ENCODE measurements around the gene ZSCAN9. TPM values are rescaled to one million over a fixed set of nuclear protein-coding genes. Genes with fewer than 3 reads are reported as not detected.

The ZSCAN9 gene
- total and polyA plus RNA-seq, 2 of the 13 experiments (the other 11 are each of a cell fraction or from before 2014, with no cell fraction given), result 14.6 to 17.8 TPM

DNA sequence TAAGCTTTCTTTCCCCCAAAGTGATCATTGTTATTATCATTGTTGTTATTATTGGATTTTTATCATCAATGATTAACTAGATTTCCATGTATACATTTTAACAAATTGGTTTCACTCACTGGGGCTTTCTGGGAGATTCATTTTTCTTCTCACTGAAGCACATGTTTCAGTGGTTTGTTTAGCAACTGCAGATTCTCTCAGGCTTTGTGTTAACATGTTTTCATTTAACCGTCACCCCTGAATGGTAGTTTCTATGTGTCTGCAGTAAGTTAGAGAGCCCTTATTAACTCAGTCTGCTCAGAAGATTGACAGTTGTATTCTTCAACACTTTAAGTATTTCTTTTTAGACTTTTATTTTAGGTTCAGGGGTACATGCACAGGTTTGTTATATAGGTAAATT is 14.6 kb downstream of the ZSCAN9 start (continued):
- TF ChIP-seq, protein P1, sequence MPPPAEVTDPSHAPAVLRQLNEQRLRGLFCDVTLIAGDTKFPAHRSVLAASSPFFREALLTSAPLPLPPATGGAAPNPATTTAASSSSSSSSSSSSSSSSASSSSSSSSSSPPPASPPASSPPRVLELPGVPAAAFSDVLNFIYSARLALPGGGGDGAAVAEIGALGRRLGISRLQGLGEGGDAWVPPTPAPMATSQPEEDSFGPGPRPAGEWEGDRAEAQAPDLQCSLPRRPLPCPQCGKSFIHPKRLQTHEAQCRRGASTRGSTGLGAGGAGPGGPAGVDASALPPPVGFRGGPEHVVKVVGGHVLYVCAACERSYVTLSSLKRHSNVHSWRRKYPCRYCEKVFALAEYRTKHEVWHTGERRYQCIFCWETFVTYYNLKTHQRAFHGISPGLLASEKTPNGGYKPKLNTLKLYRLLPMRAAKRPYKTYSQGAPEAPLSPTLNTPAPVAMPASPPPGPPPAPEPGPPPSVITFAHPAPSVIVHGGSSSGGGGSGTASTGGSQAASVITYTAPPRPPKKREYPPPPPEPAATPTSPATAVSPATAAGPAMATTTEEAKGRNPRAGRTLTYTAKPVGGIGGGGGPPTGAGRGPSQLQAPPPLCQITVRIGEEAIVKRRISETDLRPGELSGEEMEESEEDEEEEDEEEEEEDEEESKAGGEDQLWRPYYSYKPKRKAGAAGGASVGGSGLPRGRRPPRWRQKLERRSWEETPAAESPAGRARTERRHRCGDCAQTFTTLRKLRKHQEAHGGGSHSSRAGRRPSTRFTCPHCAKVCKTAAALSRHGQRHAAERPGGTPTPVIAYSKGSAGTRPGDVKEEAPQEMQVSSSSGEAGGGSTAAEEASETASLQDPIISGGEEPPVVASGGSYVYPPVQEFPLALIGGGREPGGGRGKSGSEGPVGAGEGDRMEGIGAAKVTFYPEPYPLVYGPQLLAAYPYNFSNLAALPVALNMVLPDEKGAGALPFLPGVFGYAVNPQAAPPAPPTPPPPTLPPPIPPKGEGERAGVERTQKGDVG (CRISPR knock-in tag; IDR thresholded peaks at IDR 0.05; ENCODE audit: borderline replicate concordance), result no peak

DNA sequence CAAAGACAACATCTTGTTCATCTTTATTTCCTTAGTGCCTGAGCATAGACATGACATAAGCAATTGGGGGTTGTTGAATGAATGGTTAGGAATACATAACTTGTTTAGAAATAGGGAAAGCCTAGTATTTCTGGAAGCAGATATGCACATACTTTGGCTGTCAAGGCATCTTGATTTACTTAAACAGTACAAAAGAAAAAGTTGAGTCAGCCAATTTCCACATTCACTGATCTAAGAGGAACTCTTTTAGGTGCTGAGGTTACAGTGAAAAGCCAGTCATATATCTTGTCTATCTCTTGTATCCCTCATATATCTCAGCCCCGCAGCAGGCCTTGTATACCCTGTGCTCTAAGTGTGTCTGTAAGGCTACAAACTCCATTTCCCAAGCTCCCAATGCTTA is 15.4 kb downstream of the ZSCAN9 start:
- DNase-seq (ENCODE audit: low spot score) (no peak), ATAC-seq (no peak), FAIRE-seq (no peak)
- 97% methylated on average over 1 of the region's 1 CpG for WGBS (ENCODE audit: low lambda C conversion rate)
- in situ Hi-C loops (cut with HindIII; ENCODE audit: extremely low pct_ligation_motif_present, low pct_unique_long_range_greater_than_20kb), result no loop called here
- H2AFZ ChIP-seq (ENCODE audit: low read length), result no peak overlapping the region
- H3K4me2 ChIP-seq (ENCODE audit: low read depth, low read length), result no peak overlapping the region
- H3K27ac ChIP-seq (ENCODE audit: extremely low read length, insufficient read depth, low read length), result no peak overlapping the region
- H3K27me3 ChIP-seq (ENCODE audit: control insufficient read depth in 1 of 2, insufficient read depth in 2 of 2, low read length in 2 of 2), result no peaks in the 10 kb centered on the region
- CTCF ChIA-PET (ENCODE audit: low intra/inter-chr PET ratio, low total read pairs), result no interaction called here
- no peaks in the 10 kb centered on the region for H3K79me2 ChIP-seq (ENCODE audit: insufficient read depth, low read length)
- H3K4me1 ChIP-seq (ENCODE audit: insufficient read depth, low read length), result no peaks in the 10 kb centered on the region
- H3K9me3 ChIP-seq (ENCODE audit: low read length), result no peaks in the 10 kb centered on the region
- BruUV-seq (replicated peaks), result no TSS peak
- no peaks in the 10 kb centered on the region for H4K20me1 ChIP-seq (ENCODE audit: insufficient read depth, low read length)
- no peak overlapping the region for H3K9ac ChIP-seq (ENCODE audit: insufficient read depth, low read depth, low read length)
- POLR2A ChIA-PET, result no interaction called here
- intact Hi-C loops (cut with micrococcal nuclease; ENCODE audit: unreplicated experiment), result no loop called here
- no peak overlapping the region for H3K4me3 ChIP-seq (replicated peaks in 1 of 3; ENCODE audit: insufficient read depth in 1 of 3, low read depth in 2 of 3, low read length in 3 of 3)
- peaks cover 4 to 10% of the 10 kb centered on the region in 2 experiments; a peak in 4 of 5 replicates for H3K36me3 ChIP-seq (replicated peaks in 1 of 2; ENCODE audit: control insufficient read depth in 1 of 2, insufficient read depth in 2 of 2, low read length in 2 of 2)
- TF ChIP-seq FOXC1 (CRISPR knock-in tag; IDR thresholded peaks at IDR 0.05; ENCODE audit: borderline replicate concordance) (no peak), HNRNPL (IDR thresholded peaks at IDR 0.05; ENCODE audit: low read depth, low read length) (no peak), ELF4 (CRISPR knock-in tag; IDR thresholded peaks at IDR 0.05; ENCODE audit: borderline replicate concordance) (no peak), ZFP62 (CRISPR knock-in tag; IDR thresholded peaks at IDR 0.05) (no peak), SMC3 (IDR thresholded peaks at IDR 0.05; ENCODE audit: low read length) (no peak), NFKBIZ (CRISPR knock-in tag; IDR thresholded peaks at IDR 0.05) (no peak), KDM6A (CRISPR knock-in tag; IDR thresholded peaks at IDR 0.05; ENCODE audit: low read depth) (no peak), ZNF280D (CRISPR knock-in tag; IDR thresholded peaks at IDR 0.05) (no peak), THAP11 (CRISPR knock-in tag; IDR thresholded peaks at IDR 0.05) (no peak), MAFK (conservative IDR thresholded peaks at IDR 0.05 in 1 of 2, IDR thresholded peaks at IDR 0.05 in 1 of 2; ENCODE audit: low read length in 2 of 2) (peak; percentile 31 to 71; a peak in 2 of 4 replicates), HOXA5 (CRISPR knock-in tag; IDR thresholded peaks at IDR 0.05) (no peak), HOXA7 (CRISPR knock-in tag; IDR thresholded peaks at IDR 0.05) (no peak), ZSCAN20 (CRISPR knock-in tag; IDR thresholded peaks at IDR 0.05; ENCODE audit: borderline replicate concordance) (no peak)
